GM12878 (cell line): ENCODE results near the gene HASPIN. TPM values are rescaled to one million over a fixed set of nuclear protein-coding genes. Genes with fewer than 3 reads are reported as not detected.
A peak's percentile ranks its signal among the peaks of the same experiment; 100 is the strongest.

ENCODE experiments used
- ATAC-seq: fragments of 200-7000 bp; cut with Tn5 transposase; 3 replicates; pipeline ENCODE4 v1.9.1; 2020; ENCODE audit warnings: mild to moderate bottlenecking, moderate library complexity
- BruUV-seq: library from RNA; stranded (reverse); fragments of 400-500 nt; replicated peaks from 2 replicates; lab custom pipeline; 2021; lab: Mats Ljungman, UMichigan
- CTCF ChIA-PET: fragments of 300-600 bp; sonication (Branson Sonifier 250); formaldehyde crosslinking; extraction: SDS; loops from one replicate; lab custom pipeline; 2021; ENCODE audit warnings: inconsistent platforms; lab: Yijun Ruan, JAX
- POLR2A ChIA-PET: fragments of 350-600 bp; formaldehyde crosslinking; extraction: SDS; loops from one replicate; lab custom pipeline; 2021; ENCODE audit warnings: inconsistent platforms; lab: Charles Lee
- RAD21 ChIA-PET: fragments of 300-600 bp; sonication (Branson Sonifier 250); formaldehyde crosslinking; loops from one replicate; lab custom pipeline; 2023; ENCODE audit warnings: antibody characterized with exemption; ENCODE audit not compliant: unreplicated experiment; lab: Charles Lee
- SMC1A ChIA-PET: fragments of 300-600 bp; sonication (Branson Sonifier 250); formaldehyde crosslinking; loops from one replicate; lab custom pipeline; 2023; ENCODE audit not compliant: unreplicated experiment, uncharacterized antibody; lab: Charles Lee
- DNase-seq: peaks from one replicate; pipeline ENCODE4 v3.0.0-alpha.2; 2011; ENCODE audit warnings: low read depth, low spot score
- FAIRE-seq: peaks from 3 replicates; lab custom pipeline; 2011; peaks lifted over from hg19 to GRCh38; lab: Jason Lieb, UNC
- H2AFZ ChIP-seq: 2 replicates; pipeline ENCODE4 v1.6.0; 2011; ENCODE audit warnings: low read depth, low read length, control low read depth; ENCODE audit not compliant: control insufficient read depth
- H3K27ac ChIP-seq: 2 replicates; pipeline ENCODE4 v1.5.1; 2011; ENCODE audit warnings: control low read depth; ENCODE audit not compliant: control insufficient read depth, insufficient read depth
- H3K27me3 ChIP-seq, 2 experiments: replicated peaks in 1 of 2; 2 replicates each; pipeline versions ENCODE4 v1.6.0 to v1.6.1; 2011; ENCODE audit warnings: low read length in 1 of 2; ENCODE audit not compliant: control insufficient read depth in 2 of 2, insufficient read depth in 2 of 2
- H3K36me3 ChIP-seq, 2 experiments: 2 replicates each; pipeline ENCODE4 v1.5.1; 2011; ENCODE audit warnings: low read length in 1 of 2; ENCODE audit not compliant: control insufficient read depth in 2 of 2, insufficient read depth in 2 of 2
- H3K4me1 ChIP-seq: 2 replicates; pipeline ENCODE4 v1.6.1; 2011; ENCODE audit warnings: mild to moderate bottlenecking, low read length, moderate library complexity, mixed read lengths; ENCODE audit not compliant: control insufficient read depth, insufficient read depth
- H3K4me2 ChIP-seq: 2 replicates; pipeline ENCODE4 v1.6.0; 2011; ENCODE audit warnings: control low read depth; ENCODE audit not compliant: control insufficient read depth, insufficient read depth
- H3K4me3 ChIP-seq: fragments of 200-600 bp; sonication (generic); 2 replicates; pipeline ENCODE4 v1.5.1; 2016
- H3K79me2 ChIP-seq: 2 replicates; pipeline ENCODE4 v1.6.0; 2011; ENCODE audit warnings: low read length; ENCODE audit not compliant: control insufficient read depth, insufficient read depth
- H3K9ac ChIP-seq: 2 replicates; pipeline ENCODE4 v1.8.0; 2011; ENCODE audit warnings: low read length, control low read depth, mixed read lengths; ENCODE audit not compliant: control insufficient read depth, insufficient read depth
- H3K9me3 ChIP-seq: replicated peaks from 3 replicates; pipeline ENCODE4 v1.5.1; 2011; ENCODE audit warnings: mild to moderate bottlenecking, low read length; ENCODE audit not compliant: control insufficient read depth, insufficient read depth
- H4K20me1 ChIP-seq: 2 replicates; pipeline ENCODE4 v1.6.0; 2011; ENCODE audit not compliant: control insufficient read depth, insufficient read depth
- ATF2 ChIP-seq: IDR thresholded peaks from 2 replicates; pipeline ENCODE4 v1.6.1; 2012; ENCODE audit warnings: low read length, inconsistent platforms
- BCLAF1 ChIP-seq: fragments of 450-650 bp; IDR thresholded peaks from 2 replicates; pipeline ENCODE4 v1.6.1; 2017; ENCODE audit warnings: antibody characterized with exemption, mild to moderate bottlenecking, moderate library complexity
- CHD2 ChIP-seq: IDR thresholded peaks from 2 replicates; pipeline ENCODE4 v1.6.1; 2011; ENCODE audit warnings: low read depth, low read length, improper control_type of control experiment, borderline replicate concordance
- CREM ChIP-seq: IDR thresholded peaks from 2 replicates; pipeline ENCODE4 v1.6.1; 2014; ENCODE audit warnings: antibody characterized with exemption, low read depth
- EGR1 ChIP-seq, 2 experiments: IDR thresholded peaks; 1 replicate in 1 of 2; 2 replicates in 1 of 2; pipeline ENCODE4 v1.6.1; 2011 to 2012; ENCODE audit warnings: low read depth in 2 of 2, low read length in 2 of 2, borderline replicate concordance in 1 of 2, mild to moderate bottlenecking in 1 of 2, moderate library complexity in 1 of 2
- JUNB ChIP-seq: IDR thresholded peaks from 2 replicates; pipeline ENCODE4 v1.6.1; 2016; ENCODE audit warnings: antibody characterized with exemption, mild to moderate bottlenecking
- NFYA ChIP-seq: IDR thresholded peaks from 2 replicates; pipeline ENCODE4 v1.6.1; 2011; ENCODE audit warnings: low read depth, mild to moderate bottlenecking, low read length, improper control_type of control experiment, borderline replicate concordance
- NKRF ChIP-seq: fragments of 450-650 bp; conservative IDR thresholded peaks from 2 replicates; pipeline ENCODE4 v1.6.1; 2017; ENCODE audit warnings: mild to moderate bottlenecking, moderate library complexity
- POLR2A ChIP-seq: IDR thresholded peaks from 2 replicates; pipeline ENCODE4 v1.6.1; 2011; ENCODE audit warnings: low read depth, mild to moderate bottlenecking, low read length
- TCF12 ChIP-seq: IDR thresholded peaks from 2 replicates; pipeline ENCODE4 v1.6.1; 2011; ENCODE audit warnings: low read depth, mild to moderate bottlenecking, low read length
- YBX1 ChIP-seq: fragments of 450-650 bp; IDR thresholded peaks from 2 replicates; pipeline ENCODE4 v1.6.1; 2016; ENCODE audit warnings: antibody characterized with exemption
- YY1 ChIP-seq: IDR thresholded peaks from 2 replicates; pipeline ENCODE4 v1.6.1; 2011; ENCODE audit warnings: low read depth, mild to moderate bottlenecking, low read length
- ZBTB4 ChIP-seq: fragments of 450-650 bp; formaldehyde crosslinking; IDR thresholded peaks from 2 replicates; pipeline ENCODE4 v1.4.0; 2022; ENCODE audit warnings: mild to moderate bottlenecking, moderate library complexity
- WGBS: methylation state at CpG from one replicate; pipeline ENCODE4 v1.1.6; 2016; ENCODE audit warnings: low lambda C conversion rate; ENCODE audit not compliant: insufficient replicate concordance, insufficient coverage; ENCODE audit errors: missing lambda C conversion rate; 5-methylcytosine and 5-hydroxymethylcytosine counted together
- in situ Hi-C: fragments of 300-500 bp; cut with MboI; formaldehyde crosslinking; loops from 9 replicates; pipeline ENCODE4 v1.14.3; 2018; ENCODE audit warnings: mixed read lengths
- intact Hi-C: fragments of 100-400 bp; cut with micrococcal nuclease; formaldehyde crosslinking; loops from one replicate; pipeline ENCODE4 v1.14.2; 2022; ENCODE audit not compliant: unreplicated experiment
- polyA plus RNA-seq, 11 experiments: library from polyadenylated mRNA; depleted of rRNA in 4 of 11; unstranded in 6 of 11; stranded (reverse) in 5 of 11; fragments of >200 nt; fragmentation: Nextera tagmentation in 4 of 11; fragmentation: Illumina TruSeq in 1 of 11; extraction: Ambion mirVana in 4 of 11; extraction: Trizol in 1 of 11; gene quantifications; 1 replicate in 1 of 11; 2 replicates in 10 of 11; pipeline versions ENCODE4 v1.2.1 to v1.2.3, GENCODE V29; 2011 to 2016; ENCODE audit warnings: inconsistent platforms in 2 of 11, missing spikeins in 2 of 11, low read depth in 1 of 11
- total RNA-seq, 4 experiments: library from RNA; depleted of rRNA in 3 of 4; stranded (reverse); fragments of >200 nt in 3 of 4; fragmentation: Illumina TruSeq in 1 of 4; extraction: Trizol in 1 of 4; gene quantifications; 2 replicates each; pipeline versions ENCODE4 v1.2.1 to v1.2.3, GENCODE V29; 2013 to 2021

Gene HASPIN
- total and polyA plus RNA-seq, 10 of the 15 experiments (the other 5 are each of a cell fraction or from before 2014, with no cell fraction given) = 0.80 to 18.0 (median 10.1) TPM

GRCh38 chr17:3695723-3696411 is 27.8 kb upstream of the HASPIN start, which contains the start of gene P2RX5:
TSS of gene P2RX5 (minus strand) at chr17:3696155. CDS start at chr17:3696005, 150 bp downstream.
- intact Hi-C loops = no loop called here
- DNase-seq = no peak
- ATAC-seq = peak; percentile 48
- Histone ChIP-seq H3K36me3 (no peaks in the 10 kb centered on the region), H3K27me3 (no peaks in the 10 kb centered on the region), H4K20me1 (no peaks in the 10 kb centered on the region), H3K4me3 (peak within 1 kb of the TSS; percentile 56), H3K27ac (peak within 1 kb of the TSS; percentile 61), H3K4me2 (peak within 1 kb of the TSS; percentile 88), H3K79me2 (peaks cover 13% of the 10 kb centered on the region), H3K4me1 (peaks cover 32% of the 10 kb centered on the region), H3K9me3 (peaks cover 12% of the 10 kb centered on the region; the same call in 1 of the 3 replicates), H3K9ac (peak within 1 kb of the TSS; percentile 72), H2AFZ (peak within 1 kb of the TSS; percentile 35)
- in situ Hi-C loops = no loop called here
- ChIA-PET POLR2A (interaction anchor here (1.1 to 2.3 kb wide), 3 partner anchors 11 to 31 kb away, joined by 3 to 8 read pairs (median 4); no protein-coding TSS in a partner anchor), RAD21 (interaction anchor here (0.7 to 2.5 kb wide), 7 partner anchors 15 to 42 kb away, joined by 3 to 23 read pairs (median 3); partner anchors contain the start of gene HASPIN), SMC1A (interaction anchor here (0.7 to 3.4 kb wide), 6 partner anchors 11 to 36 kb away, joined by 3 to 17 read pairs (median 4); partner anchors contain the start of gene HASPIN), CTCF (interaction anchor here (0.6 to 2.2 kb wide), 10 partner anchors 11 to 447 kb away, joined by 3 to 9 read pairs (median 4); partner anchors contain the start of genes CYB5D2 and ZZEF1)
- peak; percentile 35 for FAIRE-seq
- BruUV-seq = no TSS peak
- under 1% methylated on average over 59 of the region's 65 CpGs for WGBS
- no peak for TF ChIP-seq ZBTB4 (CRISPR knock-in tag)
- TF ChIP-seq JUNB = no peak
- TF ChIP-seq NFYA = no peak
- peak; percentile 71 for TF ChIP-seq POLR2A
- peak; percentile 53 for TF ChIP-seq NKRF
- TF ChIP-seq CREM = no peak
- TF ChIP-seq ATF2 = no peak
- no peak for TF ChIP-seq TCF12
- no peak for TF ChIP-seq BCLAF1
- TF ChIP-seq EGR1 (IDR thresholded peaks at IDR 0.05; ENCODE audit: borderline replicate concordance in 1 of 2, low read depth in 2 of 2, low read length in 2 of 2) = peak in 1 of 2 experiments; percentile 82; a peak in 2 of 3 replicates
- TF ChIP-seq YY1 = no peak
- TF ChIP-seq CHD2 = no peak
- TF ChIP-seq YBX1 = no peak
